ENCODE results near the gene LRWD1.

LRWD1 gene

DNA sequence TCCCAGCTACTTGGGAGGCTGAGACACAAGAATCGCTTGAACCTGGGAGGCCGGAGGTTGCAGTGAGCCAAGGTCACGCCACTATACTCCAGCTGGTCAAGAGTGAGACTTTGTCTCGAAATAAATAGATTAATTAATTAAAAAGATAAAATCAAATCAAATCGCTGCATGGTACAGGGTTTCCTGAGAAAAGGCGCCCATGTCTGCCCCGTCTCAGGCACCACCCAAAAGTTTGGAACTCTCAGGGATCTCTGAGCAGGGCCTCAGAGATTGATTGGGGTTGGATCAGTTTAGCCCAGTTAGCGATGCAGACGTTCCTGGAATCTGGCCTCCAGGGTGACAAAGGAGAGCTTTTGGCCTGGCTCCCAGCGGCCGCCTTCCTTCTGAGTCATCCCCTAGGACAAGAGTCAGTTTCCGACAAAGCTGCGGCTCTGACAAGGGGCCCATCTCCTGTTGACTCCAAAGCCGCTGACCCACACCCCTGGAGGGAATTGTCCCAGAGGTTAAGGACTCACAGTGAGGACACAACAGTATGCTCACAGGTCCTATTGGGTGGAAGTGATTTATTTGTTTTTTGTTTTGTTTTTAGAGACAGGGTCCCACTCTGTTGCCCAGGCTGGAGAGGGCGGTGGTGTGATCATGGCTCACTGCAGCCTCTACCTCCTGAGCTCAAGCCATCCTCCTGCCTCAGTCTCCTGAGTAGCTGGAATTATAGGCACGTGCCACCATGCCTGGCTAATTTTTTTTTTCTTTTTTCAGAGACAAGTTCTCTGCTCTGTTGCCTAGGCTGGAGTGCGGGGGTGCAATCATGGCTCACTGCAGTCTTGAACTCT lies 24.6 kb upstream of the LRWD1 start:
- TF ChIP-seq, protein P1, sequence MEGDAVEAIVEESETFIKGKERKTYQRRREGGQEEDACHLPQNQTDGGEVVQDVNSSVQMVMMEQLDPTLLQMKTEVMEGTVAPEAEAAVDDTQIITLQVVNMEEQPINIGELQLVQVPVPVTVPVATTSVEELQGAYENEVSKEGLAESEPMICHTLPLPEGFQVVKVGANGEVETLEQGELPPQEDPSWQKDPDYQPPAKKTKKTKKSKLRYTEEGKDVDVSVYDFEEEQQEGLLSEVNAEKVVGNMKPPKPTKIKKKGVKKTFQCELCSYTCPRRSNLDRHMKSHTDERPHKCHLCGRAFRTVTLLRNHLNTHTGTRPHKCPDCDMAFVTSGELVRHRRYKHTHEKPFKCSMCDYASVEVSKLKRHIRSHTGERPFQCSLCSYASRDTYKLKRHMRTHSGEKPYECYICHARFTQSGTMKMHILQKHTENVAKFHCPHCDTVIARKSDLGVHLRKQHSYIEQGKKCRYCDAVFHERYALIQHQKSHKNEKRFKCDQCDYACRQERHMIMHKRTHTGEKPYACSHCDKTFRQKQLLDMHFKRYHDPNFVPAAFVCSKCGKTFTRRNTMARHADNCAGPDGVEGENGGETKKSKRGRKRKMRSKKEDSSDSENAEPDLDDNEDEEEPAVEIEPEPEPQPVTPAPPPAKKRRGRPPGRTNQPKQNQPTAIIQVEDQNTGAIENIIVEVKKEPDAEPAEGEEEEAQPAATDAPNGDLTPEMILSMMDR (IDR thresholded peaks at IDR 0.05; ENCODE audit: control insufficient read depth, insufficient read depth, low read depth, low read length, missing control alignments) = no peak
- H3K4me3 ChIP-seq (ENCODE audit: control insufficient read depth, low read depth, low read length) = no peak overlapping the region
- DNase-seq (ENCODE audit: low read depth) = no peak

GRCh38 chr7:102444961-102445673 lies 19.7 kb upstream of the LRWD1 start:
- no peak overlapping the region for H3K4me3 ChIP-seq (ENCODE audit: control insufficient read depth, low read depth, low read length)
- no peak for DNase-seq (ENCODE audit: low read depth)
- TF ChIP-seq, protein P1 (IDR thresholded peaks at IDR 0.05; ENCODE audit: control insufficient read depth, insufficient read depth, low read depth, low read length, missing control alignments) = no peak

- H3K4me3 ChIP-seq (ENCODE audit: control insufficient read depth, low read depth, low read length) = no peak overlapping the region
- TF ChIP-seq, protein P1 (IDR thresholded peaks at IDR 0.05; ENCODE audit: control insufficient read depth, insufficient read depth, low read depth, low read length, missing control alignments) = no peak
- DNase-seq (ENCODE audit: low read depth) = no peak
Measured at GRCh38 chr7:102445674-102446071, 19.1 kb upstream of the LRWD1 start.

DNA sequence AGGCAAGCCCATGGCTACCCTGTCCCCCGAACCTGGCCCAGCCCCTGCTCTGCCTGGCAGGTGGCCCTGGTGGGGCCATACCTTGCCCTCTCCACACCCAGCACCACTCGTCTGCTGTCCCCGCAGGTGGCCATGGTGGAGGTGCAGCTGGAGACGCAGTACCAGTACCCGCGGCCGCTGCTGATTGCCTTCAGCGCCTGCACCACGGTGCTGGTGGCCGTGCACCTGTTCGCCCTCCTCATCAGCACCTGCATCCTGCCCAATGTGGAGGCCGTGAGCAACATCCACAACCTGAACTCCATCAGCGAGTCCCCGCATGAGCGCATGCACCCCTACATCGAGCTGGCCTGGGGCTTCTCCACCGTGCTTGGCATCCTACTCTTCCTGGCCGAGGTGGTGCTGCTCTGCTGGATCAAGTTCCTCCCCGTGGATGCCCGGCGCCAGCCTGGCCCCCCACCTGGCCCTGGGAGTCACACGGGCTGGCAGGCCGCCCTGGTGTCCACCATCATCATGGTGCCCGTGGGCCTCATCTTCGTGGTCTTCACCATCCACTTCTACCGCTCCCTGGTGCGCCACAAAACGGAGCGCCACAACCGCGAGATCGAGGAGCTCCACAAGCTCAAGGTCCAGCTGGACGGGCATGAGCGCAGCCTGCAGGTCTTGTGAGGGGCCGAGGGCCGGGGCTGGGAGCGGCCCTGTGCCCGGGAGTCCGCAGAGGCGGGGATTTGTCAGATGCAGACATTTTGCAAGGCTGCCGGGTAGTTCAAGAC lies 18.2 kb upstream of the LRWD1 start:
- H3K4me3 ChIP-seq (ENCODE audit: control insufficient read depth, low read depth, low read length) = no peak overlapping the region
- TF ChIP-seq, protein P1 (IDR thresholded peaks at IDR 0.05; ENCODE audit: control insufficient read depth, insufficient read depth, low read depth, low read length, missing control alignments) = no peak
- DNase-seq (ENCODE audit: low read depth) = no peak

- DNase-seq (ENCODE audit: low read depth) = no peak
- TF ChIP-seq, protein P1 (IDR thresholded peaks at IDR 0.05; ENCODE audit: control insufficient read depth, insufficient read depth, low read depth, low read length, missing control alignments) = no peak
- no peak overlapping the region for H3K4me3 ChIP-seq (ENCODE audit: control insufficient read depth, low read depth, low read length)
Measured at GRCh38 chr7:102447311-102447710, 17.5 kb upstream of the LRWD1 start.

- TF ChIP-seq, protein P1 (IDR thresholded peaks at IDR 0.05; ENCODE audit: control insufficient read depth, insufficient read depth, low read depth, low read length, missing control alignments) = no peak
- DNase-seq (ENCODE audit: low read depth) = no peak
- no peak overlapping the region for H3K4me3 ChIP-seq (ENCODE audit: control insufficient read depth, low read depth, low read length)
Measured at GRCh38 chr7:102449136-102449535, 15.6 kb upstream of the LRWD1 start.
